C4-2B (cell line): Measurements from ENCODE around the gene DNASE1L1.

Source experiments
- H3K27ac ChIP-seq: fragments of 450-650 bp; 2 replicates; pipeline ENCODE4 v1.5.1; 2017
- ZFX ChIP-seq: fragments of 450-650 bp; IDR thresholded peaks from 2 replicates; pipeline ENCODE4 v1.6.1; 2017
- TF ChIP-seq, protein P1 (sequence below): fragments of 450-650 bp; conservative IDR thresholded peaks from 2 replicates; pipeline ENCODE4 v1.5.1; 2017; ENCODE audit warnings: mild to moderate bottlenecking

The DNASE1L1 gene

GRCh38 chrX:154376774-154377173, 32.3 kb downstream of the DNASE1L1 start:
- peak overlapping the region; percentile 92 for H3K27ac ChIP-seq
- no peak for TF ChIP-seq ZFX
- TF ChIP-seq, protein P1, sequence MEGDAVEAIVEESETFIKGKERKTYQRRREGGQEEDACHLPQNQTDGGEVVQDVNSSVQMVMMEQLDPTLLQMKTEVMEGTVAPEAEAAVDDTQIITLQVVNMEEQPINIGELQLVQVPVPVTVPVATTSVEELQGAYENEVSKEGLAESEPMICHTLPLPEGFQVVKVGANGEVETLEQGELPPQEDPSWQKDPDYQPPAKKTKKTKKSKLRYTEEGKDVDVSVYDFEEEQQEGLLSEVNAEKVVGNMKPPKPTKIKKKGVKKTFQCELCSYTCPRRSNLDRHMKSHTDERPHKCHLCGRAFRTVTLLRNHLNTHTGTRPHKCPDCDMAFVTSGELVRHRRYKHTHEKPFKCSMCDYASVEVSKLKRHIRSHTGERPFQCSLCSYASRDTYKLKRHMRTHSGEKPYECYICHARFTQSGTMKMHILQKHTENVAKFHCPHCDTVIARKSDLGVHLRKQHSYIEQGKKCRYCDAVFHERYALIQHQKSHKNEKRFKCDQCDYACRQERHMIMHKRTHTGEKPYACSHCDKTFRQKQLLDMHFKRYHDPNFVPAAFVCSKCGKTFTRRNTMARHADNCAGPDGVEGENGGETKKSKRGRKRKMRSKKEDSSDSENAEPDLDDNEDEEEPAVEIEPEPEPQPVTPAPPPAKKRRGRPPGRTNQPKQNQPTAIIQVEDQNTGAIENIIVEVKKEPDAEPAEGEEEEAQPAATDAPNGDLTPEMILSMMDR = no peak

DNA sequence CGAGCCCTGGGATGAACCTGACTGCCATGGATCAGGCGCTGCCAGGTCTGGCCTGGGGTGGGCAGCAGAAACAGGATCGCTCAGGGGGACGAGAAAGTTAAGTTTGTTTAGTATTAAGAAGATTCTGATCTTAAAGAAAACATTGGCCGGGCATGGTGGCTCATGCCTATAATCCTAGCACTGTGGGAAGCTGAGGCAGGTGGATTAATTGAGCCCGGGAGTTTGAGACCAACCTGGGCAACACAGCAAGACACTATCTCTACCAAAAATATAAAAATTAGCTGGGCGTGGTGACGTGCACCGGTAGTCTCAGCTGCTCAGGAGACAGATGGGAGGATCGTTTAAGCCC, 33.9 kb downstream of the DNASE1L1 start:
- peak overlapping the region; percentile 94 for H3K27ac ChIP-seq
- no peak for TF ChIP-seq ZFX
- TF ChIP-seq, protein P1 = no peak

DNA sequence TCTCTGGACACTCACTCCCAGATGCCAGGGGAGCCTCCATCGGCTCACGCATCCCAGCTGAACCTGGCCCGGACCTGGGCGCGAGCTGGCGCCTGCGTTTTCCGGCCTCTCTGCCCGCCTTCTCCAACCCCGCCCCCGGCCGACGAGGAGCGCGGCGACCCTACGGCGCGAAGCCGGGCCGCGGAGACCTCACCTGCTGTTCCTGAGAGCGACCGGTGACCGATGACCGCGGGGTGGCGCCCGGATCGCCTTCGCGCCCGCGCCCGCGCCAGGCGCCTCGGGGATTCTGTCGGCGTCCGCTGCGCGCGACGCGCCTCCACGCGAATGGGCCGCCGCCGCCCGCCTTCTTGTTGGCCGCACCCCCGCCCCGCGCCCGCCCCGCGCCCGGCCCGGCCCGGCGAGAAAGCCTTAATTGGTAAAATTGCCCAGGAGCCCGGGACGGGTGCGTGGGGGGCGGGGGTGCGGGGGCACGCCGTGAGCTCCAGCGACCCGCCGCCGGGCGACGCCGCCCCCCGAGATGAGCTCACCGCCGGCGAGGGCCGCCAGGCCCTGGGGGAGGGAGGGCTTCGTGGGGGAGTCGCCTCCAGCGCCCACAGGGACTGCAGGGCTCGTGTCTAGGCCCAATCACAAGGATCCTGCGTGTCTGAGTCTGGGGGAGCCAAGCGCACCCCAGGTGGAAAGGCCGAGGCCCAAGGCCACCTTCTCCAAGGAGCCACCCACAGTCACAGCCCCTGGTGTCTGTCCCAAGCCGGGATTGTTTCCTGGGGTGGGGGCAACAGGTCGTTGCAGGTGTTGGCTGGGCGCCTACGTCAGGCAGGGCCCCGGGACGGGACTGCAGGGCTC, 34.5 kb downstream of the DNASE1L1 start, which contains the start of gene FLNA:
TSS of gene FLNA (minus strand) at position 322 of the 843 bp plus-strand sequence. CDS start 3,389 bp downstream, outside the sequence.
- peak within 1 kb of the TSS; percentile 94 for H3K27ac ChIP-seq
- TF ChIP-seq ZFX = peak; percentile 31; the same call in 1 of the 2 replicates
- TF ChIP-seq, protein P1 = no peak

- TF ChIP-seq ZFX = no peak
- TF ChIP-seq, protein P1 = peak; percentile 87
- peak overlapping the region; percentile 94 for H3K27ac ChIP-seq
These were observed 35.4 kb downstream of the DNASE1L1 start for GRCh38 chrX:154373340-154374306.

GRCh38 chrX:154372612-154373022, 36.4 kb downstream of the DNASE1L1 start:
- H3K27ac ChIP-seq = peak overlapping the region; percentile 94; the same call in 1 of the 2 replicates
- TF ChIP-seq, protein P1 = no peak
- TF ChIP-seq ZFX = no peak

DNA sequence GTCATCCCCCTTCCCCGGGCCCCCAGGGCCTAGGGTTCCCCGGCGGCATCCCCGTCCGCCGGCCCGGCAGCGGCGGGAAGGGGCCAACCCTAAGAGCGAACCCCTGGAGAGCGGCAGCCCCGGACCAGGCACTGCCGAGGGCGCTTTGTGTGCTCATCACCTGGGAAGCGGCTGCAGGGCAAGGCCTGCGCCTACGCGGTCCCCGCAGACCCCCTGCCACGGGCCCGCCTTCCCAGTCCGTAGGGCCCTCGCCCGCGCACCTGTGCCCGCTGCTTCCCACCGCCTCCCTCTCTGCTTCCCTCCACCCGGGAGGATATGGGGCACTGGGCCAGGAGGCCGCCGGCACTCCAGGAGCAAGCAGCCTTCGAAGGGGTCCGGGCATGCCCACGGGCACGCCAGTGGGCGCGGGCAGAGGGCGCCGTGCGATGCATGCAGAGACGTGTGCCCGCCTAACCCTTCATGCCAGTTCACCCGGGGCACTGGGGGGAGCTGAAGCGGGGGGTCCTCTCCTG, 37.2 kb downstream of the DNASE1L1 start:
- H3K27ac ChIP-seq = no peak overlapping the region

More for the DNA sequence above, 37.2 kb downstream of the DNASE1L1 start:
- TF ChIP-seq ZFX = no peak
- TF ChIP-seq, protein P1 = no peak
